Fibroblast of gingiva (primary cell): ENCODE results near the gene SOBP.

ENCODE experiments used
- DNase-seq: peaks from one replicate; pipeline ENCODE4 v3.0.0-alpha.2; 2011; ENCODE audit warnings: low read depth

The SOBP gene

DNA sequence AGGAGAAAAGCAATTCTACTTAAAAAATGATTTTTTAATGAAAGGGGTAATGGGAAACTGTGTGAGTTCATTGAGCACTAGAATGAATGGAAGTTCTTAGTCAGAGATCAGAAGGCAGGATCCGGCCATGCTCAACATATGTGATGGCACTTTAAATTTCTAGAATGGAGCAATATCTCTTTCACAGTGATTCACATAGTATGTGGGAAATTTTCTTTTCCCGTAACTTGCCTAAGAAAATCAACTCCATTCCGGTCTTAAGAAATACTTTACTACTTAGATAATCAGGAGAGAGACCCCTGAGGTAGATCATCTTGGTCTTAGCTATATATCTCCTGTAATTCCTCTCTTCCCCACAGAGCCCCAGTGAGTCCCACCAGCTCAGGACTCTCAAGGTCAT, 202.4 kb downstream of the SOBP start:
- DNase-seq, result peak; percentile 83

DNA sequence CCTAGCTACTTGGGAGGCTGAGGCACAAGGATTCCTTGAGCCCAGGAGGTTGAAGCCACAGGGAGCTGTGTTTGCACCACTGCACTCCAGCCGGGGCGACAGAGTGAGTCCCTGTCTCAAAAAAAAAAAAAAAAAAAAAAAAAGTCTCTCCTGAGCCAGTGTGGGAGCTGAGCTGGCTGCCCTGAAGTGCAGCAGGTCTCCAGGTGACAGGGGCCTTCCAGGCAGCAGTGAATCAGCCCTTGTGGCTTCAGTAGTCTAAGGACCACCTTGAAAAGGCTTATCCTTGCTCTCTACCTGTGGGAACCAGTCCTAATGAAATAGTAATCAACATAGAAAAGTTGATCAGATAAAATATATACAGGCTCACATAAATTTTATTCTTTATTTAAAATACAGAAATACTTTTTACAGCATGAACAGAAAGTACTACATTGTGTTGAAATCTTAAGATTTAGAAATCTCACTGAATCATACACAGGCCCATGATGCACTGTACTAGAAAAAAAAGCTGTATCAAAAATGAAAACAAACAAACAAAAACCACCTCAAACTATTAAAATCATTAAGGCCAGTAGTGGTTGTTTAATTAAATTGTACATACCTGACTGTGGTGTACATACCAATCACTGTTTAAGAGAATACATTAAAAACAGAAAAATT, 205.3 kb downstream of the SOBP start:
- DNase-seq, result peak; percentile 23

DNA sequence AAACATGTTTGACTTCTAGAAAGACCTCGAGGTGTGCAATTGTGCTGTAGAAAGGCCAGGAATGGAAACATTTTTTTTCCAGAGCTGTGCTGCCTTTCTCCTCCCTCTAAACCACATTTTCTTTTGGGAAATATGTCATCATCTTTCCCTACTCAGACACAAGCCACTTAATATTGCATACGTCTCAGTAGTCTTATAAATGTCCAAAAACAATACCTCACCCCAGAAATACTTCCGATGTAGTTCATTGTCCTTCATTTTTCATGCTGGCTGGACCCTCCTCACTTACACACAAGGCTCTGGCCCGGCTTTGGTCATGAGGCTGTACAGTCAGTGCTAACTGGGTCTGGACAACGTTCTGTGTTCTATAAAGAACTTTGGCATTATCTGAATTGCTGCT, 207.8 kb downstream of the SOBP start:
- no peak for DNase-seq

DNA sequence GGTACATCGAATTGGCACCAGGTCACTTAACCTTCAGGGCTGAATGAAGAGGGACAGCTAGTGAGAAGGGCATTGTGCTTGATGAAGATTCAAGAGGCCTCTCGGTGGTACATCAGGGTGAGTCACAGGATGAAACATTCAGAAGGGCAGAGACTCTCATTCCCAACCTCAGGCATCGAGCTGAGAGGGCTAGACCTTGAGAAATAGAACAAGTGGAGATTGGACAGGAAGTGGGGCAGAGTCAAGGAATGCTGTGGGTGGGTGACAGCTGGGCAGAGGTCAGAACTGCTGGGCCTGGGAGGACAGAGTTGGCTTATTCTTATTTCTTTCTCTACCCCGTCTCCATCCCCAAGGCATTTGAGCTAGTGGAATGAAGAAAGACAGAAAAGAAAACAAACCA, 208.2 kb downstream of the SOBP start:
- peak; percentile 49 for DNase-seq

DNA sequence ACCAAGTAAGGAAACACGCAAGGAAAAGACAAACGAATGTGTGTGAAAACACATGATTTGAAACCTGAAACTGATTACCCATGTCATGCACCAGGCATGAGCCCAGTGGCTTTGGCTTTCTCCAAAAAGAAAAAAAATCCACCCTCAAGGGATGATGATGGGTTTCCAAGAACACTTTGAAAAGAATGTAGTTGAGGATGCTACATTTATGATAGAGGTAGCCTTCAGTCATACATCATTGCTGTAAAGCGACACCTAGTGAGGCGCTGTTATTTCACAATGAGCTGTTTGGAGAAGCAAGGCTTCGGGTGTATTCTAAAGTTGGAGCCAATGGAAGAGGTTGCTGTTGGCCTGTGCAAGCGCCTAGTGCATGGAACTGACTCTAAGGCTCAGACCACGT, 209.3 kb downstream of the SOBP start:
- DNase-seq, result peak; percentile 40

DNA sequence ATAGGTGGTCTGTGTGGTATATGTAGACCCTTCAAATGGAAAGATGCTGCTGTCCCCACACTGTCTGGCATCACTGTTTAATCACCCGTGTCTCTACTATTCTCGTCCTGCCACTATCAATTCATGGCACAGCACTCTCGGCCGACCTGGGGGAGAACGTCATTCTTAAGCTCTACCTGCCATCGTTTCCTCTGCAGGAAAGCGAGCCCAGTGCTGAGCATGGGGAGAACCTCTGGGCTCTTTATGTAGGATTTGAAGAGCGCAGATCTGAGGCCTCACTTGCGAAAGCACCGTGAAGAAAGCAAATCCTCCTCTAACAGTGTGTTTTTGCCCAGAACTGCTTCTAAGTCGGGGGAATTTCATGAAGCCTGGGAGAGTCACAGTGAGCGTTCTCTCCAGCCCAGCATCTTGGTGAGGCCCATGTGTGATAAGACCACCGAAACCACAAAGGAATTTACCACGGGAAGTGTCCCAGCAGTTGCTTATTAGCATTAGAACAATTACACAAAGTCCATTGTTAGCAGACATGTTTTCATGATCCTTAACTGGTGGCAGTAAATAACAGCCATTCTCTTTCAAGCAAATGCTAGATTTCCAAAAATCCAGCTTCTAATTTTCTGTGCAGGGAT, 209.9 kb downstream of the SOBP start:
- DNase-seq, result no peak

DNA sequence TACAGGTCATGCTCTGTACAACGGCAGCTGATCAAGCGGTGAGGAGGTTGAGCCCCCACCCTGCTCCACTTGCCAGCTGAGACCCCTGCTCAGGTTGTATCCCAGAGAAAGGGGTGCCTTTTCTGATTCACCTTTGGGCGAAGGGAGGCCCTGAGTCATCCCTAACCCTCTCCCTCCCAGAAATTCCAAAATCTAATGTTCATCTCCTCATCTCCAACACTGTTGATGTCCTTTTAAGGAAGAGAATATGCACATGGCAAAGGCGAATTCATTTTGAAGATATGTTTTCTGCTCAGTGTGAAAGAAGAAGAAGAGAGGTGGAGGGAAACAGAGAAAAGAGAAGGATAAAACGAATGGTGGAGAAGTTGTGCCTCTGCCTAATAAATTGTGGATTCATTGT, 213.7 kb downstream of the SOBP start:
- no peak for DNase-seq

DNA sequence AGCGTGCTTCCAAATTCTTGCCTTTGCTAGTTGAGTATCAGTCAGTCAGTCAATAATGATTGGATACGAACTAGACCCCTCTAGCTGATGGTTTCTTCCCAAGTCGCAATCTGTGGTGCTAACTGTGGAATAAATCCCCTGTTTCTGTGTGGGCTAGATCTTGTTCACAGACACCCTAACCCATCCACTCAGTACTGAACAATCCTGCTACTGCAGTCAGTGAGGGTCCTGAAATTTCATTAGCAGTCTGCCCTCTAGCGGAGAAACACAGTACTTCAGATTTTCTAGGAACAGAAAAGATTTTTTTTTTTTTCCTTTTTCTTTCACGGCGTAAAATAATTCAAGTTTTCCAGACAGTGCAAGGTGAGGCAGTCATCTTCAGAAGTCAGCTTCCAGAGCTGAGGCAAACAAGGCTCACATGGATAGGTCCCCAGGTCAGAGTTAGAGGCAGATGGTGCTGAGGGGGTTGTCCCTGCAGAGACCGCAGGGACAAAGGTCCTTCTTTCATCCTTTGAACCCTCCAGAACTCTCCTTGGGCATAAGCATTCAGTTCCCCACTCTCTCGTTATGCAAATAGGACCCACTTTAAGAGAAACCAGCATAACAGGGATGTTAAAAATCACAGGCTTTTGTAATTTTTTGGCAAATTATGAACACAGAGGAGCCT, 214.6 kb downstream of the SOBP start:
- DNase-seq, result no peak

DNA sequence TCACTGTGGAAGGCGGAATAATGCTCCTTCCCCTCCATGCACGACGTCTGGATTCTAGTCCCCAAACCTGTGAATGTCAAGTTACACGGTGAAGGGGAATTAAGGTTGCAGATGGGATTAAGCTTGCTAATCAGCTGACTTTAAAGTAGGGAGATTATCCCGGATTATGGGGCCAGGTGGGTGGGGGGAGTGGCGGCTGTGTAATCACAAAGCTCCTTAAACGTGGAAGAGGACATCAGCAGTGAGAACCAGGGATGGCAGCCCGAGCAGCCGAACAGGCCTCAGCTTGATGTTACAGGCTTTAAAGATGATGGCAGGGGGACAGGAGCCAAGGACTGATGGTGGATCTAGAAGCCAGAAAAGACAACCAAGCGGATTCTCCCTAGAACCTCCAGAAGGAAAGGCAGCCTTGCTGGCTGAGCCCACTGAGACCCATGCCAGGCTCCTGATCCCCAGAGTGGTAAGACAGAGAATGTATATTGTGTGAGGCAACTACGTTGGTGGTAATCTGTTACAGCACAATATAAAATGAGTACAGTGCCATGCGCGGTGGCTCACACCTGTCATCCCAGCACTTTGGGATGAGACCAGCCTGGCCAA, 216.7 kb downstream of the SOBP start:
- no peak for DNase-seq

DNA sequence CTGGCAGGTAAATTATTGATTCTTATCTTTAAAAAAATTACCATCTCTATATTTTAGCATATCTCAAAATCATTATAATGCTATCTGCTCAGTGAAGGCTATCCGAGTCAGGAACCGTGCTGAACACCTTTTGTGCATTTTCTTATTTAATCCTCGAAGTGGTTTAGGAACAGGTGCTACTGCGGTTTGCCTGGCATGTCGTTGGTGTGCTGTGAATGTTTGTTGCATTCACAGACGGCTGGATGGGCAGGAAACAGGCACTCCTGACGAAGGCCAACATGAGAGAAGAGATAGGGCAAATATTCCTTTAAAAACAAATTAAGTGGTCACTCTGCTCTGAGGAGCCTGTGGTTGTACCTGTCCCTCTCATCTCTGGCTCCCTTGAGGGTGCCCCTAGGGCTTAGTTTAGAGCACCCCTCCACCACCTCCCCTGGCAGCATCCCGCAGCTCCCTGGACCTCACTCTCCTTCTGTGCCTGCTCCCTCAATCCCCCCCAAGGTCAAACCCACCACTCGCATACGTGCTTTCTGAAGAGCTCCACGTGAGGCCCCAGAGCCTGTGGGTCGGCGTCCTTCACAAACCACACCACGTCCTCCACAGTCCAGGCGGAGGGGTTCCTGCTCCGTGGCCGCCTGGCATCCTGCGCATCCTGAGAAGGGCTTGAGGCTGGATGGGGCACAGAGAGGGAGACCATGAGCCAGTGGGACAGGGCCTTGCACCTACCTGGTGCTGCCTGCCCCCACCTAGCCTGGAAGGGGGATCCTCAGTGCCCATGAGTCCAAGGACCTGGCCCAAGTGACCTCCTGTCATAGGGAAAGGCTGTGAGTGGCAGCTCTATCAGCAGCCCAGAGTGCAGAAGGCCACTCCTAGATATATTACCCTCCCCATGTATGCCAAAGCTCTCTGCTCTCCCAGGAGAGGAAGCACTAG, 217.7 kb downstream of the SOBP start:
- DNase-seq, result no peak

DNA sequence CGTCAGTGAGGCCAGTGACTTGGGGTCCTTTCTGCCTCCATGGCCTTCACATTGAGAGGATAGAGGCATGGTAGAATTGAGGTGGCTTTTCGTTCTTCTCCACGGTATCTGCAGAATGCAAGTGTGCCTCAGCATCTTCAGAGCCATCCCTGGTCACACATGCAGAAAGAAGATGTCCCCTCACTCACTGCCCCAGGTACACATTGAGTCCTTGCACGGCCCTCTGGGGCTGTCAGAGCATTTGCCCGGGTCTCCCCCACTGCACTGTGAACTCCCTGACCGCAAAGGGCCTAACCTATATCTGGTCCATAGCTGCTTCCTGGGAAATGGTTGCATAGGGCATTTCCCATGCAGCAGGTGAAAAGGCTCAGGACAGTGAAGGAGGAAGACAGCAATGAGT, 218.5 kb downstream of the SOBP start:
- no peak for DNase-seq

DNA sequence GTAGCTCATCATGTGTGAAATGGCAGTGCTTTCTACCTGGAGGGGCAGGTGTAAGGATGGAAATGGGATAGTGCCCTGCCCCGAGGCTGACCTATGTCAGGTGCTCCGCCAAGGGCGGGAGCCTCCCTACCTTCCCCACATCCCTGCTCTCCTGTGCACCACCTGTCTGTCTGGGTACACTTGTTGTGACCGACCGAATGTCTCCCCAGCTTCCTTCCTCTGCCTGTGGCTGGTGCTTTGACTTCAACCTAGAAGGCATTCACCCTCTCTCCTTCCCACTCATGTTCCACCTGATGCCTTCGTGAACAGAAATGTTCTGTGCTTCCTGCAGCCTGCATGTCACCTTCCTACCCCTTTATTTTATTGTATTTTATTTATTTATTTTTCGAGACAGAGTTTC, 219.4 kb downstream of the SOBP start:
- no peak for DNase-seq
